HepG2 (cell line): ENCODE data around the gene TGM2. TPM values are rescaled to one million over a fixed set of nuclear protein-coding genes. Genes with fewer than 3 reads are reported as not detected.

Source experiments
- ADNP ChIP-seq: sonication (generic); formaldehyde crosslinking; IDR thresholded peaks from 2 replicates; pipeline ENCODE4 v1.4.0; 2020; ENCODE audit warnings: missing genetic modification reagents
- FOXA1 ChIP-seq, 2 experiments: fragments of 450-650 bp in 1 of 2; sonication (generic) in 1 of 2; formaldehyde crosslinking in 1 of 2; IDR thresholded peaks; 2 replicates each; pipeline versions ENCODE4 v1.4.0 to v1.6.1; 2016 to 2020; ENCODE audit warnings: missing genetic modification reagents in 1 of 2
- IKZF4 ChIP-seq: sonication (generic); formaldehyde crosslinking; IDR thresholded peaks from 2 replicates; pipeline ENCODE4 v1.5.1; 2020; ENCODE audit warnings: borderline replicate concordance, mild to moderate bottlenecking, low read depth, missing genetic modification reagents; ENCODE audit errors: not compliant biosample characterization
- ISL2 ChIP-seq: sonication (generic); formaldehyde crosslinking; IDR thresholded peaks from 2 replicates; pipeline ENCODE4 v1.5.0; 2020; ENCODE audit warnings: missing genetic modification reagents
- MATR3 ChIP-seq: sonication (generic); formaldehyde crosslinking; IDR thresholded peaks from 2 replicates; pipeline ENCODE4 v1.4.0; 2020; ENCODE audit warnings: missing genetic modification reagents
- MZF1 ChIP-seq: sonication (generic); formaldehyde crosslinking; IDR thresholded peaks from 2 replicates; pipeline ENCODE4 v1.8.1; 2023; ENCODE audit warnings: mild to moderate bottlenecking, missing genetic modification reagents, borderline replicate concordance
- NR2F1 ChIP-seq, 2 experiments: fragments of 450-650 bp in 1 of 2; formaldehyde crosslinking in 1 of 2; IDR thresholded peaks; 2 replicates each; pipeline versions ENCODE4 v1.5.0 to v1.6.1; 2016 to 2020; ENCODE audit warnings: mild to moderate bottlenecking in 1 of 2, missing compliant biosample characterization in 1 of 2, missing genetic modification reagents in 1 of 2, moderate library complexity in 1 of 2
- PHF21A ChIP-seq: sonication (generic); formaldehyde crosslinking; IDR thresholded peaks from 2 replicates; pipeline ENCODE4 v1.5.0; 2020; ENCODE audit warnings: mild to moderate bottlenecking, missing genetic modification reagents
- RARA ChIP-seq: IDR thresholded peaks from 2 replicates; pipeline ENCODE4 v1.6.1; 2016; ENCODE audit warnings: missing genetic modification reagents, missing compliant biosample characterization
- TCF7L2 ChIP-seq: IDR thresholded peaks from 2 replicates; pipeline ENCODE4 v1.6.1; 2011; ENCODE audit warnings: mild to moderate bottlenecking, low read depth, low read length, moderate library complexity
- ZNF30 ChIP-seq: sonication (generic); formaldehyde crosslinking; IDR thresholded peaks from 2 replicates; pipeline ENCODE4 v1.5.0; 2020; ENCODE audit warnings: mild to moderate bottlenecking, missing genetic modification reagents
- ZNF775 ChIP-seq: sonication (generic); formaldehyde crosslinking; IDR thresholded peaks from 2 replicates; pipeline ENCODE4 v1.4.0; 2020; ENCODE audit warnings: missing genetic modification reagents, mild to moderate bottlenecking, moderate library complexity, borderline replicate concordance
- ZNF839 ChIP-seq: sonication (generic); formaldehyde crosslinking; IDR thresholded peaks from 2 replicates; pipeline ENCODE4 v1.4.0; 2020; ENCODE audit warnings: missing genetic modification reagents, mild to moderate bottlenecking, borderline replicate concordance
- ZSCAN22 ChIP-seq: sonication (generic); formaldehyde crosslinking; IDR thresholded peaks from 2 replicates; pipeline ENCODE4 v1.4.0; 2020; ENCODE audit warnings: mild to moderate bottlenecking, missing genetic modification reagents
- polyA plus RNA-seq, 8 experiments: library from polyadenylated mRNA; depleted of rRNA in 3 of 8; stranded (reverse) in 7 of 8; unstranded in 1 of 8; fragments of >200 nt; fragmentation: Illumina TruSeq in 4 of 8; extraction: Trizol in 4 of 8; gene quantifications; 2 replicates each; pipeline versions ENCODE4 v1.2.1 to v1.2.3, GENCODE V29; 2011 to 2016; ENCODE audit warnings: low read depth in 4 of 8, missing spikeins in 1 of 8, mixed read lengths in 1 of 8; ENCODE audit not compliant: insufficient read depth in 1 of 8
- total RNA-seq, 5 experiments: library from RNA; depleted of rRNA; stranded (reverse); fragments of >200 nt; fragmentation: Illumina TruSeq; extraction: Trizol; gene quantifications; 2 replicates each; pipeline ENCODE4 v1.2.3, GENCODE V29; 2016; ENCODE audit warnings: low read depth in 1 of 5
- TF ChIP-seq, protein P1 (sequence below): sonication (generic); formaldehyde crosslinking; IDR thresholded peaks from 2 replicates; pipeline ENCODE4 v1.4.0; 2020; ENCODE audit warnings: missing genetic modification reagents, borderline replicate concordance
- TF ChIP-seq, protein P2 (sequence below): sonication (generic); formaldehyde crosslinking; IDR thresholded peaks from 2 replicates; pipeline ENCODE4 v1.4.0; 2020; ENCODE audit warnings: missing genetic modification reagents; ENCODE audit errors: not compliant biosample characterization
- TF ChIP-seq, protein P3 (sequence below): IDR thresholded peaks from 2 replicates; pipeline ENCODE4 v1.6.1; 2016
- TF ChIP-seq, protein P4 (sequence below): sonication (generic); formaldehyde crosslinking; IDR thresholded peaks from 2 replicates; pipeline ENCODE4 v1.5.0; 2020; ENCODE audit warnings: mild to moderate bottlenecking, low read depth, missing genetic modification reagents, borderline replicate concordance
- TF ChIP-seq, protein P5 (sequence below): sonication (generic); formaldehyde crosslinking; IDR thresholded peaks from 2 replicates; pipeline ENCODE4 v1.8.1; 2022; ENCODE audit warnings: low read depth, mild to moderate bottlenecking, missing genetic modification reagents

TGM2 gene
- total and polyA plus RNA-seq, 2 of the 13 experiments (the other 11 are each of a cell fraction or from before 2014, with no cell fraction given): 4.2 to 46.4 TPM

DNA sequence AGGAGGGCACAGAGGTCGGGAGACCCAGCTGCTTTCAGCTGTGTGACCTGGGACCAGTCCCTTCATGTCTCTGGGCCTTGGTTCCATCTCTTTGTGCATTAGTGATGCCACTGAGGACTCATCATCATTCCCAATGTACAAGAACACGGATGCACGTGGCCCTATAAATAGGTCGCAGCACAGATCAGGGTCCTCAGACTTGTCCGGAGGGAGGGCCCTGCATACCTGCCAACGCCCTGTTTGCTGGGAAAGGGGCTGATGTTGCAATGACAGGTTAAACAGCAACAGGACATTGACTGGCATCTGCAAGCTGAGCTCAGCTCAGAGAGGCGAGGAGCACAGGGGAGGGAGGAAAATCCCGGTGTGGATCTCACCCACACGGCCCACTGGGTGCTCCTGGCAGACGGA is 21.8 kb downstream of the TGM2 start (continued):
- TF ChIP-seq NR2F1 (CRISPR knock-in tag; IDR thresholded peaks at IDR 0.05) (peak in 1 of 2 experiments; percentile 78; a peak in 2 of 4 replicates), ZSCAN22 (CRISPR knock-in tag) (no peak), PHF21A (CRISPR knock-in tag) (peak; percentile 100), TCF7L2 (no peak), IKZF4 (CRISPR knock-in tag) (peak; percentile 91), MATR3 (0 out of 2 replicates have a peak, but pooled peaks have one; percentile 47), FOXA1 (IDR thresholded peaks at IDR 0.05) (no peak), FOXA1 (CRISPR knock-in tag; IDR thresholded peaks at IDR 0.05) (peak; percentile 96), ZNF775 (CRISPR knock-in tag) (no peak), ADNP (CRISPR knock-in tag) (no peak; the same call in 1 of the 2 replicates), ISL2 (CRISPR knock-in tag) (peak; percentile 90), ZNF30 (no peak), MZF1 (CRISPR knock-in tag) (0 out of 2 replicates have a peak, but pooled peaks have one; percentile 38), ZNF839 (0 out of 2 replicates have a peak, but pooled peaks have one; percentile 8), RARA (peak; percentile 92)
- TF ChIP-seq, protein P1, sequence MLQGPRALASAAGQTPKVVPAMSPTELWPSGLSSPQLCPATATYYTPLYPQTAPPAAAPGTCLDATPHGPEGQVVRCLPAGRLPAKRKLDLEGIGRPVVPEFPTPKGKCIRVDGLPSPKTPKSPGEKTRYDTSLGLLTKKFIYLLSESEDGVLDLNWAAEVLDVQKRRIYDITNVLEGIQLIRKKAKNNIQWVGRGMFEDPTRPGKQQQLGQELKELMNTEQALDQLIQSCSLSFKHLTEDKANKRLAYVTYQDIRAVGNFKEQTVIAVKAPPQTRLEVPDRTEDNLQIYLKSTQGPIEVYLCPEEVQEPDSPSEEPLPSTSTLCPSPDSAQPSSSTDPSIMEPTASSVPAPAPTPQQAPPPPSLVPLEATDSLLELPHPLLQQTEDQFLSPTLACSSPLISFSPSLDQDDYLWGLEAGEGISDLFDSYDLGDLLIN (CRISPR knock-in tag): no peak
- TF ChIP-seq, protein P2, sequence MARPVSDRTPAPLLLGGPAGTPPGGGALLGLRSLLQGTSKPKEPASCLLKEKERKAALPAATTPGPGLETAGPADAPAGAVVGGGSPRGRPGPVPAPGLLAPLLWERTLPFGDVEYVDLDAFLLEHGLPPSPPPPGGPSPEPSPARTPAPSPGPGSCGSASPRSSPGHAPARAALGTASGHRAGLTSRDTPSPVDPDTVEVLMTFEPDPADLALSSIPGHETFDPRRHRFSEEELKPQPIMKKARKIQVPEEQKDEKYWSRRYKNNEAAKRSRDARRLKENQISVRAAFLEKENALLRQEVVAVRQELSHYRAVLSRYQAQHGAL (CRISPR knock-in tag): no peak
- TF ChIP-seq, protein P3, sequence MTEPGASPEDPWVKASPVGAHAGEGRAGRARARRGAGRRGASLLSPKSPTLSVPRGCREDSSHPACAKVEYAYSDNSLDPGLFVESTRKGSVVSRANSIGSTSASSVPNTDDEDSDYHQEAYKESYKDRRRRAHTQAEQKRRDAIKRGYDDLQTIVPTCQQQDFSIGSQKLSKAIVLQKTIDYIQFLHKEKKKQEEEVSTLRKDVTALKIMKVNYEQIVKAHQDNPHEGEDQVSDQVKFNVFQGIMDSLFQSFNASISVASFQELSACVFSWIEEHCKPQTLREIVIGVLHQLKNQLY (CRISPR knock-in tag): peak; percentile 97
- TF ChIP-seq, protein P4, sequence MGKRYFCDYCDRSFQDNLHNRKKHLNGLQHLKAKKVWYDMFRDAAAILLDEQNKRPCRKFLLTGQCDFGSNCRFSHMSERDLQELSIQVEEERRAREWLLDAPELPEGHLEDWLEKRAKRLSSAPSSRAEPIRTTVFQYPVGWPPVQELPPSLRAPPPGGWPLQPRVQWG (CRISPR knock-in tag): no peak
- TF ChIP-seq, protein P5, sequence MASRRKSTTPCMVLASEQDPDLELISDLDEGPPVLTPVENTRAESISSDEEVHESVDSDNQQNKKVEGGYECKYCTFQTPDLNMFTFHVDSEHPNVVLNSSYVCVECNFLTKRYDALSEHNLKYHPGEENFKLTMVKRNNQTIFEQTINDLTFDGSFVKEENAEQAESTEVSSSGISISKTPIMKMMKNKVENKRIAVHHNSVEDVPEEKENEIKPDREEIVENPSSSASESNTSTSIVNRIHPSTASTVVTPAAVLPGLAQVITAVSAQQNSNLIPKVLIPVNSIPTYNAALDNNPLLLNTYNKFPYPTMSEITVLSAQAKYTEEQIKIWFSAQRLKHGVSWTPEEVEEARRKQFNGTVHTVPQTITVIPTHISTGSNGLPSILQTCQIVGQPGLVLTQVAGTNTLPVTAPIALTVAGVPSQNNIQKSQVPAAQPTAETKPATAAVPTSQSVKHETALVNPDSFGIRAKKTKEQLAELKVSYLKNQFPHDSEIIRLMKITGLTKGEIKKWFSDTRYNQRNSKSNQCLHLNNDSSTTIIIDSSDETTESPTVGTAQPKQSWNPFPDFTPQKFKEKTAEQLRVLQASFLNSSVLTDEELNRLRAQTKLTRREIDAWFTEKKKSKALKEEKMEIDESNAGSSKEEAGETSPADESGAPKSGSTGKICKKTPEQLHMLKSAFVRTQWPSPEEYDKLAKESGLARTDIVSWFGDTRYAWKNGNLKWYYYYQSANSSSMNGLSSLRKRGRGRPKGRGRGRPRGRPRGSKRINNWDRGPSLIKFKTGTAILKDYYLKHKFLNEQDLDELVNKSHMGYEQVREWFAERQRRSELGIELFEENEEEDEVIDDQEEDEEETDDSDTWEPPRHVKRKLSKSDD (CRISPR knock-in tag): peak; percentile 77; the same call in 1 of the 2 replicates
